IMR-90 (cell line): Measurements from ENCODE around the gene DYNLT2B. TPM values are rescaled to one million over a fixed set of nuclear protein-coding genes. Genes with fewer than 3 reads are reported as not detected.

Experiments
- ATAC-seq: fragments of 200-7000 bp; cut with Tn5 transposase; 2 replicates; pipeline ENCODE4 v1.9.1; 2020; ENCODE audit warnings: low read depth, mild to moderate bottlenecking, moderate library complexity
- BruUV-seq: library from RNA; stranded (reverse); fragments of 400-500 nt; replicated peaks from 2 replicates; lab custom pipeline; 2021; lab: Mats Ljungman, UMichigan
- CTCF ChIA-PET: fragments of 300-600 bp; formaldehyde crosslinking; extraction: SDS; loops from one replicate; lab custom pipeline; 2021; ENCODE audit warnings: antibody characterized with exemption; lab: Yijun Ruan, JAX
- POLR2A ChIA-PET: fragments of 300-600 bp; sonication (Branson Sonifier 250); formaldehyde crosslinking; loops from one replicate; lab custom pipeline; 2022; ENCODE audit warnings: antibody characterized with exemption; ENCODE audit not compliant: unreplicated experiment; lab: Charles Lee
- DNase-seq: peaks from one replicate; pipeline ENCODE4 v3.0.0; 2013
- H2AFZ ChIP-seq: replicated peaks from 2 replicates; pipeline ENCODE3; 2013; ENCODE audit warnings: low read length, mild to moderate bottlenecking; ENCODE audit not compliant: poor library complexity
- H2AK5ac ChIP-seq: 2 replicates; pipeline ENCODE4 v1.6.1; 2013; ENCODE audit warnings: low read depth, low read length, inconsistent platforms
- H2AK9ac ChIP-seq: replicated peaks from 2 replicates; pipeline ENCODE3; 2013; ENCODE audit warnings: mild to moderate bottlenecking, low read depth, low read length, moderate library complexity; ENCODE audit not compliant: poor library complexity
- H2BK120ac ChIP-seq: 2 replicates; pipeline ENCODE4 v1.6.1; 2013; ENCODE audit warnings: low read depth, low read length, inconsistent platforms
- H2BK15ac ChIP-seq: 3 replicates; pipeline ENCODE4 v1.6.1; 2013; ENCODE audit warnings: low read depth, low read length, inconsistent platforms
- H2BK20ac ChIP-seq: 2 replicates; pipeline ENCODE4 v1.6.1; 2013; ENCODE audit warnings: low read depth, mild to moderate bottlenecking, inconsistent platforms, low read length, moderate library complexity
- H2BK5ac ChIP-seq: 2 replicates; pipeline ENCODE4 v1.6.1; 2013; ENCODE audit warnings: mild to moderate bottlenecking, low read depth, low read length, inconsistent platforms; ENCODE audit not compliant: poor library complexity, severe bottlenecking
- H3K14ac ChIP-seq: replicated peaks from 2 replicates; pipeline ENCODE4 v1.6.1; 2013; ENCODE audit warnings: low read depth, low read length, inconsistent platforms
- H3K18ac ChIP-seq: 2 replicates; pipeline ENCODE4 v1.6.1; 2013; ENCODE audit warnings: low read depth, low read length, control low read depth
- H3K23ac ChIP-seq: 2 replicates; pipeline ENCODE4 v1.6.1; 2013; ENCODE audit warnings: low read depth, low read length, inconsistent platforms
- H3K27ac ChIP-seq: 2 replicates; pipeline ENCODE4 v1.5.1; 2013; ENCODE audit warnings: mild to moderate bottlenecking, control low read depth, low read length; ENCODE audit not compliant: insufficient read depth
- H3K27me3 ChIP-seq: 2 replicates; pipeline ENCODE4 v1.6.1; 2013; ENCODE audit warnings: low read length; ENCODE audit not compliant: control insufficient read depth, insufficient read depth
- H3K36me3 ChIP-seq: 2 replicates; pipeline ENCODE4 v1.6.1; 2013; ENCODE audit warnings: low read length, mixed read lengths; ENCODE audit not compliant: control insufficient read depth, insufficient read depth
- H3K4ac ChIP-seq: 2 replicates; pipeline ENCODE4 v1.6.1; 2013; ENCODE audit warnings: low read depth, low read length, inconsistent platforms
- H3K4me1 ChIP-seq: 2 replicates; pipeline ENCODE4 v1.6.1; 2013; ENCODE audit warnings: low read length, mixed read lengths; ENCODE audit not compliant: control insufficient read depth, insufficient read depth
- H3K4me2 ChIP-seq: 2 replicates; pipeline ENCODE4 v1.6.1; 2013; ENCODE audit warnings: low read depth, mild to moderate bottlenecking, control low read depth, low read length, moderate library complexity
- H3K4me3 ChIP-seq: 2 replicates; pipeline ENCODE4 v1.5.1; 2013; ENCODE audit warnings: low read depth, mild to moderate bottlenecking, control low read depth, low read length, moderate library complexity; ENCODE audit not compliant: insufficient read depth
- H3K56ac ChIP-seq: 2 replicates; pipeline ENCODE4 v1.6.1; 2013; ENCODE audit warnings: low read length, inconsistent platforms; ENCODE audit not compliant: insufficient read depth; ENCODE audit errors: extremely low read depth
- H3K79me1 ChIP-seq, 2 experiments: 2 replicates each; pipeline ENCODE4 v1.6.1; 2013; ENCODE audit warnings: low read length in 2 of 2, inconsistent platforms in 1 of 2, low read depth in 1 of 2
- H3K9ac ChIP-seq: 2 replicates; pipeline ENCODE4 v1.6.1; 2013; ENCODE audit warnings: low read depth, low read length, control low read depth
- H3K9me1 ChIP-seq: 2 replicates; pipeline ENCODE4 v1.6.1; 2013; ENCODE audit warnings: low read length, inconsistent platforms; ENCODE audit not compliant: insufficient read depth
- H3K9me3 ChIP-seq: 2 replicates; pipeline ENCODE4 v1.6.1; 2013; ENCODE audit warnings: low read length; ENCODE audit not compliant: control insufficient read depth, insufficient read depth
- H4K20me1 ChIP-seq: 2 replicates; pipeline ENCODE4 v1.6.1; 2013; ENCODE audit warnings: low read length, inconsistent platforms; ENCODE audit not compliant: insufficient read depth
- H4K5ac ChIP-seq: 2 replicates; pipeline ENCODE4 v1.6.1; 2013; ENCODE audit warnings: mild to moderate bottlenecking, low read depth, low read length, control low read depth
- H4K8ac ChIP-seq, 2 experiments: 2 replicates each; pipeline ENCODE4 v1.6.1; 2013; ENCODE audit warnings: low read depth in 2 of 2, low read length in 2 of 2, control low read depth in 1 of 2, inconsistent platforms in 1 of 2
- H4K91ac ChIP-seq: 2 replicates; pipeline ENCODE4 v1.6.1; 2013; ENCODE audit warnings: low read depth, low read length, inconsistent platforms; ENCODE audit not compliant: insufficient read depth
- BHLHE40 ChIP-seq: fragments of 150-350 bp; IDR thresholded peaks from 2 replicates; pipeline ENCODE4 v1.6.1; 2016; ENCODE audit warnings: mild to moderate bottlenecking, low read depth, low read length
- MAZ ChIP-seq: IDR thresholded peaks from 2 replicates; pipeline ENCODE4 v1.6.1; 2012; ENCODE audit warnings: low read depth, mild to moderate bottlenecking, low read length, improper control_type of control experiment, moderate library complexity, borderline replicate concordance
- NFE2L2 ChIP-seq: fragments of 150-350 bp; IDR thresholded peaks from 2 replicates; pipeline ENCODE4 v1.6.1; 2016; ENCODE audit warnings: low read depth, mild to moderate bottlenecking, low read length
- WGBS, 2 experiments: methylation state at CpG; one replicate each; pipeline versions ENCODE4 v1.1.5 to v1.1.7; 2013; ENCODE audit warnings: missing lambda C conversion rate in 2 of 2; ENCODE audit not compliant: insufficient read length in 1 of 2; ENCODE audit errors: extremely low coverage in 2 of 2; 5-methylcytosine and 5-hydroxymethylcytosine counted together
- dilution Hi-C: fragments of 300-500 bp; cut with HindIII; formaldehyde crosslinking; loops from one replicate; pipeline ENCODE4 v1.14.3; 2018; ENCODE audit warnings: low sequenced_read_pairs; ENCODE audit not compliant: unreplicated experiment
- in situ Hi-C: fragments of 300-500 bp; cut with MboI; formaldehyde crosslinking; loops from 3 replicates; pipeline ENCODE4 v1.14.3; 2019; ENCODE audit warnings: low sequenced_read_pairs, inconsistent platforms, mixed read lengths
- intact Hi-C: fragments of 100-400 bp; cut with micrococcal nuclease; formaldehyde crosslinking; loops from 2 replicates; pipeline ENCODE4 v1.10.0; 2022
- polyA plus RNA-seq, 3 experiments: library from polyadenylated mRNA; depleted of rRNA; stranded (reverse); fragments of >200 nt; gene quantifications; 2 replicates each; pipeline ENCODE4 v1.2.3, GENCODE V29; 2012; ENCODE audit warnings: low replicate concordance in 1 of 3
- total RNA-seq: library from RNA; depleted of rRNA; stranded (reverse); fragments of >200 nt; gene quantifications from 2 replicates; pipeline ENCODE4 v1.2.3, GENCODE V29; 2012

Gene DYNLT2B
- total and polyA plus RNA-seq, 2 of the 4 experiments (the other 2 are of a cell fraction): 2.2 to 6.0 TPM

GRCh38 chr3:196356556-196356955, 38.5 kb upstream of the DYNLT2B start:
- no peak overlapping the region for H3K9ac ChIP-seq
- in situ Hi-C loops: no loop called here
- intact Hi-C loops: no loop called here
- TF ChIP-seq BHLHE40: no peak
- no peak for TF ChIP-seq MAZ
- no peak for TF ChIP-seq NFE2L2
- H3K4ac ChIP-seq: no peak overlapping the region
- no peak overlapping the region for H2BK20ac ChIP-seq
- H3K18ac ChIP-seq: no peak overlapping the region
- H4K20me1 ChIP-seq: 0 out of 2 replicates have a peak, but pooled peaks cover 4% of the 10 kb centered on the region
- dilution Hi-C loops: no loop called here
- no peak overlapping the region for H2AK5ac ChIP-seq
- no peak overlapping the region for H3K56ac ChIP-seq
- ChIA-PET CTCF (no interaction called here), POLR2A (no interaction called here)
- no TSS peak for BruUV-seq
- no peak overlapping the region for H2BK120ac ChIP-seq
- H2BK15ac ChIP-seq: no peak overlapping the region
- H2BK5ac ChIP-seq: no peak overlapping the region
- H4K91ac ChIP-seq: no peak overlapping the region
- no peak overlapping the region for H4K5ac ChIP-seq
- no peaks in the 10 kb centered on the region for H3K27me3 ChIP-seq
- H3K14ac ChIP-seq: no peak overlapping the region
- H3K4me3 ChIP-seq: no peak overlapping the region
- peaks cover 48% of the 10 kb centered on the region for H3K36me3 ChIP-seq
- H3K9me3 ChIP-seq: no peaks in the 10 kb centered on the region
- H3K79me1 ChIP-seq: peaks cover 5 to 17% of the 10 kb centered on the region in 2 experiments; a peak in 3 of 4 replicates
- peaks cover 8% of the 10 kb centered on the region for H3K9me1 ChIP-seq
- no peak overlapping the region for H3K27ac ChIP-seq
- no peak overlapping the region for H2AK9ac ChIP-seq
- H3K23ac ChIP-seq: no peak overlapping the region
- no peak for ATAC-seq
- H3K4me1 ChIP-seq: peaks cover 5% of the 10 kb centered on the region; the same call in 1 of the 2 replicates
- no peak for DNase-seq
- H3K4me2 ChIP-seq: no peak overlapping the region
- no peak overlapping the region for H4K8ac ChIP-seq
- WGBS, 2 experiments: no CpG with 5 or more reads among the region's 4 CpGs
- H2AFZ ChIP-seq: no peak overlapping the region
